ENCODE measurements around the gene RFTN1. TPM values are rescaled to one million over a fixed set of nuclear protein-coding genes. Genes with fewer than 3 reads are reported as not detected.
A peak's percentile ranks its signal among the peaks of the same experiment; 100 is the strongest.

The RFTN1 gene
- total RNA-seq, 1 donor from 2014 or later: 3.1 TPM

DNA sequence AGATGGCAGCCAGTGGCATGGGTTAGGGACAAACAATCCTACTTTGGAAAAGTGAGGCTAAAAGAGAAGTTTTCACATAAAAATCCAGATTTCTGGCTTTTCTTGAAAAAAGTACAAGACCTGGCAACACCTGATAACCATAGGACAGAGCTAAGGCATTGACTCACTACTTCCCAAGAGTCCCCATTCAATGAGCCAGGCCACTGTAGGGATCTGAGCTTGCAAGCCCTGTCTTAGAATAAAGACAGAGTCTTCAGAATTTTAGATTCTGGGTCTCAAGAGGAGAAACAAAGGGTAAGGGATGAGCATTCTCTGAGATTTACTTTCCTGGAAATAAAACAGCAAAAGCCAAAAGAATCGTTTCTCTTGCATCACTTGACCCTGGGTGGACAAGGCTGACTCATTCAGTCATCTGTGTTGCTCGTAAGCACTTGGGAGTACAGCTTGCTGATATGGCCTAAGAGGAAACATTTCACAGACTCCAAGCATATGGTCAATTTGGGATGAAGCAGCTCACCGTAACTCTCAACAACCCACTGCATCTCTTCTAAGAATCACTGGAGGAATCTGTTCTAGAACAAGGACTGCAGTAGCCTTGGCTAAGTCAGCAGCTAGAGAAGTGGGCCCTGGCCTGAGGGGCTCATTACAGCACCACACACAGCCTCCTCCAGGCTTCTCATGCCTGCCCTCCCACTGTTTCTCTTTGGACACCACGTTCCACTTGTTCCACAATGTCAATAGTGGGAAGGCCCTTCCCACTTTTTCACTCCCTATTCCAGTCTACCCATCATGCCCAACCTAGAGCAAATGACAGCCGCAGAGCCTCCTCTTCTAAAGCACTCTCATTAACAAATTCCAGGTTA, 86.2 kb downstream of the RFTN1 start:
- ATAC-seq: no peak

GRCh38 chr3:16426665-16427064, 86.8 kb downstream of the RFTN1 start:
- ATAC-seq: no peak

DNA sequence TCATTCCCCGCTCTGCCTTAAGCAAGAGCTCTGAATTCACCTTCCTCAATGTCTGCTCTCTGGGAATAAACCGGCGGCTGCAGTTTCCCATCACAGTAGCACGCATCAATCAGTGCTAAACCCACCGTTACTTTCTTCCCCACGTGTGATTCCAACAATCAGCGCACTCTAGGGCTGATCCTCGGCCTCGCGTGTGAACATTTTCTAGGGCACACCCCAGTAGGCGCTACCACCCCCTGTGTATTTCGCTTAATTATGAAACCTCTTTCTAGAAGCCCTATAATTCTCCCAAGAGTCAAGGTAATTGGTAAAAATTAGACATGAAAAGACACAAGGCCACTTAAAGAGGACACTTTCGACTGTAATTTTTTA, 87.5 kb downstream of the RFTN1 start:
- ATAC-seq: no peak

DNA sequence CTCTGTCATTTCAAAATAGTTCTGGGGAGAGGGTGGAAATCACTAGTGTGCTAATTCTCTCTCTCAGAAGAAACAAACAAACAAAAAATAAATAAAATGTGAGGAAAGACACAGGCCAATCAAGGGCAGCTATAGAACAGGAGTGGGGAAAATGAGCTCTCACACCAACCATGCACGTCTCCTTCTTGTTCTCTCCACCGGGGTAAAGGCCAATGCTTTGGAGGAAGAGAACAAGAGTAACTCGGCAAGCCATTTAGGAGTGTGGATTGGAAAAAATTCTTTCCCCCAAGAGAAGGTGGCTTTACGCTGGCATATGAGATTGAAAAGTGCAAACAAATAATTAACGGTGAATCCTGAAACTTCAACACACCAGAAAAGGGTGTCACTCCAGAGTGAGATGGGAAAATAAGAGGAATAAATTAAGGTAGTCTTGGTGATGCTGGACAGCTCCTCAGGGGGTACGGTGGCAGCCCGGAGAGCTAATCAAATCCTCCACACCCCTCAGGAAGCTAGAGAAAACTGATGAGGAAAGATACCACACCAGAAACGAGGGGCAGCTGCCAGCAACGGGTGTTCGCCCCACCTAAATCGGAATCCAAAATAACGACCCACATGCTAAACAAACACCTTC, 88.0 kb downstream of the RFTN1 start:
- no peak for ATAC-seq

GRCh38 chr3:16423947-16424673, 89.4 kb downstream of the RFTN1 start:
- ATAC-seq: no peak

GRCh38 chr3:16423298-16423697, 90.2 kb downstream of the RFTN1 start:
- peak; percentile 95 for ATAC-seq

GRCh38 chr3:16419640-16420241, 93.8 kb downstream of the RFTN1 start:
- no peak for ATAC-seq

DNA sequence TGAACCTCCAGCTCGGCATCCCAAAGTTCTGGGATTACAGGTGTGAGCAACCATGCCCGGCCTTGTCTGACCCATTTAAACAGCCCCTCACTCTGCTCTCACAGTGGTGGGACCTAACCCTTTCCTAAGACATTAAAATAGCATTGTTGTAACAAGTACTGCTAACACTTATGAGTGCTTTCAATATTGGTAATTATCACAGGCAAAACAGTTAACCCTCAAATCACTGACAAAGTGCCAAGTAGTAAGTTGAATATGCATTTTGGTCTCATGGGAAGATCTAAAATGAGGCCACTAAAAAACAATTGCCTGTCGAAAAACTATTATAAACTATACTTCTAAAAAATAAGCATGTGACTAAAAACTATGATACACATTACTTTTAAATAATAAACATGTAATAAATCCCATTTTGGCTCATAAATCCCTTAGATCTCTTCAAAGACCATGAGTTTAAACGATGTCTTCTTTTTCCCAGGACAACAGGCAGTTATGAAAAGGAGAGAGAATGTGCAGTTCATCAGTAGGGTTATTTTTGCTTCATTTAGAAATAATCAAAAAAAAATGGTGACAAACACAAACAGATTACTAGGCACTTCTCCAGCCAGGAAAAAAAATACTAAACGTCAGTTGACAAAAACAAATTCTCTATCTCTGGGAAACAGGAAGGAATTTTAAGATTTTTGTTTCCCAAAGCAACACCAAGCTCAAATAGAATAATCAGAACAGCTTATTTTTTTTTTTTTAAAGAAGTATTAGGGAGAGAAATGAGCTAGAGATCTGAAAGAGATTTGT, 95.4 kb downstream of the RFTN1 start:
- ATAC-seq: no peak

GRCh38 chr3:16415911-16416476, 97.5 kb downstream of the RFTN1 start:
- no peak for ATAC-seq

- ATAC-seq: no peak
These were observed 100.2 kb downstream of the RFTN1 start for GRCh38 chr3:16413321-16413720.

GRCh38 chr3:16412192-16412800, 101.2 kb downstream of the RFTN1 start:
- ATAC-seq: no peak

- no peak for ATAC-seq
These were observed 102.1 kb downstream of the RFTN1 start for GRCh38 chr3:16411441-16411840.

GRCh38 chr3:16410659-16411058, 102.8 kb downstream of the RFTN1 start:
- no peak for ATAC-seq

DNA sequence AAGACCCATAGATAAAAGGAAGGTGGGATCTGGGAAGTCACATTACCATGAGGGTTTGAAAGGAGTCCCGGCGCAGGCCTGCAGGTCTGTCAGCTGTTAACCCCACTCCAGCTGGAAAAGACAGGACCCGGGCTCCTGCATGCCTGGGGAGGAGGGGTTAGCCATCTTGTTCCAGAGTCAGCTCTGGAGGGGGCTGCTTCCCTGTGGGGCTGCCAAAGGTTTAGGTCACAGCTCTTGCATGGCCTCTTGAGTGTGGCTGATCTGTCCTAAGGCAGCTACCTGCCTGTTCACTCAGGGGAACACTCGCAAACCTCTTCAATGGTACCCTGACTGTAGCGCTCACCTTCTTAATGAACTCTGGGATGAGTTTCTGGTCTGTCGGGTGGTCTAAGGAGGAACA, 104.5 kb downstream of the RFTN1 start:
- no peak for ATAC-seq

- ATAC-seq: no peak
These were observed 106.1 kb downstream of the RFTN1 start for GRCh38 chr3:16407366-16407765.

GRCh38 chr3:16406579-16406978, 106.9 kb downstream of the RFTN1 start:
- no peak for ATAC-seq

- no peak for ATAC-seq
These were observed 107.3 kb downstream of the RFTN1 start for GRCh38 chr3:16406166-16406565.

DNA sequence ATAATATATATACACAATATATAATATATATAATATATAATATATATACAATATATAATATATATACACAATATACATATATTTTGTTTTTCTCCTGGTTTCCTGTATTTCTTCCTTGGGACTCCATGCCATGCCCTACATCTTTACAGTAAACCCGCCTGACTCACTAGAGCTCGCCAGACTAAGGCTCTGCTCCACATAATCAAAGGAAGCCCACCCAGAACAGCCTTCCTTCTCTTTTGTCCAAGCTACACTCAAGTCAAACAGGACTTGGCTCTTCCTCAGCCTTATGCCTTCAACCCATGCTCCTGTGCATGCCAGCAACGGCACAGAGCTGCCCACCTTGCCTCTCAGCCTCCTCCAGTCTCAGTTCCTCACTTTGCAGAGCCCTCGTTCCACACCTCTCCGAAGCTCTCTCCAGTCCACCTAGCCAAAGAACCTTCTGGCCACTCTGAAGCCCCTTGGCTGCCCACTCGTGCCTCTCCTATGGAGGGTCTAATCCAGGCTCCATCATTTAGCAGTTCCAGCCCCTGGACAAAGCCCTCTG, 109.1 kb downstream of the RFTN1 start:
- no peak for ATAC-seq

- no peak for ATAC-seq
These were observed 111.0 kb downstream of the RFTN1 start for GRCh38 chr3:16402451-16402850.

DNA sequence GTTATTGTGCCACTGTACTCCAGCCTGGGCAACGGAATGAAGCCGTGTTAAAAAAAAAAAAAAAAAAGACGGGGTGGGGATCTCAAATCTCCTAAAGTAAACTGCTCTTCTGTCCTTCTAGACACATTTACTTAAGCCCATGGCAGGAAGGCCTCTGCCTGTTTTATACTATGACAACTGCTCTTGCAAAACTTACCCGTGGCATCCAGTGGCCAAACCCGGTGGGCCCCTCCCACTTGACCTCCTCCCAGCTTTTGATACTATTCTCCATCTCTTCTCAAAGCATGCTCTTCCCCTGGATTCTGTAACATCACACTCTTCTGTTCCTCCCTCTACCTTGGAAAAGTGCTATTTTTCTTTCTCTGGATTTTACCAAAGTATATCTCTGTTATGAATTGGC, 112.2 kb downstream of the RFTN1 start:
- ATAC-seq: no peak

All from esophagus mucosa (tissue), 1 donor.